Kidney (tissue), 14 donors: ENCODE results near the gene TIMM29. TPM values are rescaled to one million over a fixed set of nuclear protein-coding genes. Genes with fewer than 3 reads are reported as not detected.
A peak's percentile ranks its signal among the peaks of the same experiment; 100 is the strongest.
"Not testable (repeated sequence)": the region's sequence is repeated elsewhere in the genome, so short reads cannot be mapped to it uniquely, and the experiment has no call there.

ENCODE experiments used
- DNase-seq, 5 donors: peaks; one replicate each; pipeline ENCODE4 v3.0.0-alpha.2; 2013 to 2020
- FAIRE-seq: peaks from 2 replicates; lab custom pipeline; 2012; peaks lifted over from hg19 to GRCh38; lab: Jason Lieb, UNC
- H3K27ac ChIP-seq, 2 donors: one replicate each; pipeline ENCODE4 v1.7.0; 2013; ENCODE audit warnings: low read depth in 2 of 2, low read length in 2 of 2, inconsistent platforms in 1 of 2
- H3K27me3 ChIP-seq: one replicate; pipeline ENCODE4 v1.7.1; 2013; ENCODE audit warnings: low read length, inconsistent platforms; ENCODE audit not compliant: control insufficient read depth, insufficient read depth
- H3K36me3 ChIP-seq, 3 donors: one replicate each; pipeline versions ENCODE4 v1.7.0 to v1.7.1; 2013; ENCODE audit warnings: low read length in 3 of 3, control low read depth in 1 of 3, inconsistent platforms in 1 of 3; ENCODE audit not compliant: insufficient read depth in 3 of 3, control insufficient read depth in 2 of 3
- H3K4me1 ChIP-seq, 3 donors: one replicate each; pipeline versions ENCODE4 v1.7.0 to v1.7.1; 2013; ENCODE audit warnings: low read length in 3 of 3, inconsistent platforms in 1 of 3, low read depth in 1 of 3; ENCODE audit not compliant: control insufficient read depth in 2 of 3, insufficient read depth in 2 of 3
- H3K4me3 ChIP-seq, 3 donors: one replicate each; pipeline versions ENCODE4 v1.7.0 to v1.8.1; 2013; ENCODE audit warnings: low read length in 3 of 3, control low read depth in 1 of 3, inconsistent platforms in 1 of 3
- H3K9ac ChIP-seq, 3 donors: one replicate each; pipeline versions ENCODE4 v1.7.0 to v1.7.1; 2013; ENCODE audit warnings: low read length in 3 of 3, control low read depth in 1 of 3, inconsistent platforms in 1 of 3
- H3K9me3 ChIP-seq, 3 donors: one replicate each; pipeline versions ENCODE4 v1.7.0 to v1.7.1; 2013; ENCODE audit warnings: low read length in 3 of 3, control low read depth in 1 of 3, inconsistent platforms in 1 of 3; ENCODE audit not compliant: control insufficient read depth in 2 of 3, insufficient read depth in 1 of 3
- intact Hi-C: fragments of 100-400 bp; cut with DNase I; formaldehyde crosslinking; loops from one replicate; pipeline ENCODE4 v1.11.1; 2022
- polyA plus RNA-seq: library from polyadenylated mRNA; stranded (reverse); fragments of 350-450 nt; fragmentation: Illumina TruSeq; extraction: RNeasy Lipid Tissue Mini Kit (QIAGEN cat#74804); gene quantifications from one replicate; pipeline ENCODE4 v1.2.3, GENCODE V29; 2014; ENCODE audit warnings: low read depth, low replicate concordance; ENCODE audit not compliant: insufficient read depth
- total RNA-seq: library from RNA; stranded (reverse); fragmentation: NEBNext Ultra II Directional; extraction: Animal tissue kit (Norgen Biotek cat#: 25700); gene quantifications from one replicate; pipeline ENCODE4 v1.2.1, GENCODE V29; 2021
- TF ChIP-seq, protein P1 (sequence below): IDR thresholded peaks from 3 replicates; pipeline ENCODE4 v1.5.1; 2012; ENCODE audit warnings: mild to moderate bottlenecking, moderate library complexity, borderline replicate concordance; ENCODE audit not compliant: insufficient read depth; ENCODE audit errors: extremely low read depth
- donor health status: control.
- donor health status: control.
- donor health status: control.
- donor health status: control.
- donor health status: control.
- donor health status: DM: yes; HTN: yes; CAD: no.
- donor health status: Normal renal cell carcinoma (clear cell type).

Gene TIMM29
- total and polyA plus RNA-seq, 2 donors from 2014 or later = 16.8 to 21.7 TPM

DNA sequence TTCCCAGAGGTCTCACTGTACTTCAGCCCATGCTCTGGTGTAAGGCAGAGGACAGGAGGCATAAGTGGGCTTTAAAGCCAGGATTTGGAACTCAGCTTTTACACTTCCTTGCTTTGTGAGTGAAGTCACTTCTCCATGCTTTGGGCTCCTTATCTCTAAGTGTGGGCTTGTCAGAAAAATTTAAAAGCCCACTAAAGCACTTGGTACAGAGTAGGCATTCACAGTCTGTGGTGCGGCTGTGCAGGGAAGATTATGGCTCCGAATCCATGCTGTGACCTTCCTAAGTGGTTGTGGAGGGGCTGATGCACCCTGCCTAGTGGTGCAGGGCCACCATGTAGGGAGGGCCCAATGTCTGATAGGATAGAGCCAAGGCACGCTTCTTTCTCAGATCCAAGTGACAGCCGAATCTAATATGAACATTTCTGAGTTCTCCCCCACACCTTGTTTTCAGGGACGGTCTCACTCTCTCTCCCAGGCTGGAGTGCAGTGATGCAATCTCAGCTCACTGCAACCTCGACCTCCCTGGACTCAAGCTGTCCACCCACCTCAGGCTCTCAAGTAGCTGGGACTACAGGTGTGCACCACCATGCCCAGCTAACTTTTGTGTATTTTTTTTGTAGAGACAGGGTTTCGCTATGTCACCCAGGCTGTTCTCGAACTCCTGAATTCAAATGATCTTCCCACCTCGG lies 6.9 kb downstream of the TIMM29 start:
- Histone ChIP-seq H3K9me3 (no peaks in the 10 kb centered on the region), H3K4me3 (no peak overlapping the region), H3K9ac (no peak overlapping the region), H3K27ac (no peak overlapping the region), H3K27me3 (no peaks in the 10 kb centered on the region), H3K4me1 (no peaks in the 10 kb centered on the region), H3K36me3 (peaks cover 0 to 4% (median 0%) of the 10 kb centered on the region in 3 donors)
- DNase-seq (no peak), FAIRE-seq (no peak)
- intact Hi-C loops = no loop called here
- TF ChIP-seq, protein P1, sequence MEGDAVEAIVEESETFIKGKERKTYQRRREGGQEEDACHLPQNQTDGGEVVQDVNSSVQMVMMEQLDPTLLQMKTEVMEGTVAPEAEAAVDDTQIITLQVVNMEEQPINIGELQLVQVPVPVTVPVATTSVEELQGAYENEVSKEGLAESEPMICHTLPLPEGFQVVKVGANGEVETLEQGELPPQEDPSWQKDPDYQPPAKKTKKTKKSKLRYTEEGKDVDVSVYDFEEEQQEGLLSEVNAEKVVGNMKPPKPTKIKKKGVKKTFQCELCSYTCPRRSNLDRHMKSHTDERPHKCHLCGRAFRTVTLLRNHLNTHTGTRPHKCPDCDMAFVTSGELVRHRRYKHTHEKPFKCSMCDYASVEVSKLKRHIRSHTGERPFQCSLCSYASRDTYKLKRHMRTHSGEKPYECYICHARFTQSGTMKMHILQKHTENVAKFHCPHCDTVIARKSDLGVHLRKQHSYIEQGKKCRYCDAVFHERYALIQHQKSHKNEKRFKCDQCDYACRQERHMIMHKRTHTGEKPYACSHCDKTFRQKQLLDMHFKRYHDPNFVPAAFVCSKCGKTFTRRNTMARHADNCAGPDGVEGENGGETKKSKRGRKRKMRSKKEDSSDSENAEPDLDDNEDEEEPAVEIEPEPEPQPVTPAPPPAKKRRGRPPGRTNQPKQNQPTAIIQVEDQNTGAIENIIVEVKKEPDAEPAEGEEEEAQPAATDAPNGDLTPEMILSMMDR = no peak

DNA sequence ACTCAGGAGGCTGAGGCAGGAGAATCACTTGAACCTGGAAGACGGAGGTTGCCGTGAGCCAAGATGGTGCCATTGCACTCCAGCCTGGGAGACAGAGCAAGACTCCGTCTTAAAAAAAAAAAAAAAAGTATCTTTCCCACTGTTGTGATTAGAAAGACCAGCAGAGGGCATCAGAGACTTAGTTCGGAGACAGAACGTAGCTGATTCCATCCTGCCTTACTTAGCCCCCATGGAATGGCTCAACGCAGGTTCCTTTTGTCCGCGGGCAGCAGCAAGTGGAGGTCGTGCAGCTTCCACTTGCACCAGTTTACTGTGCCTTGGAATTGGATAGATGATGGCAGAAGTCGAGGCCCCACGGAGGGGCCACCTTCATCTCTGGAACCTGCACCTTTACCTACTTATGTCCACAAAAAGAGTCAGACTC lies 8.1 kb downstream of the TIMM29 start:
- Histone ChIP-seq H3K36me3 (no peaks in the 10 kb centered on the region), H3K4me1 (no peaks in the 10 kb centered on the region), H3K27ac (no peak overlapping the region), H3K27me3 (no peaks in the 10 kb centered on the region), H3K4me3 (no peak overlapping the region), H3K9me3 (no peaks in the 10 kb centered on the region), H3K9ac (peak overlapping the region in 1 of 3 donors; percentile 21)
- FAIRE-seq = no peak
- peak in 4 of 5 donors; percentile 68 to 95 (median 84) for DNase-seq
- intact Hi-C loops = no loop called here
- TF ChIP-seq, protein P1 = peak; percentile 67

DNA sequence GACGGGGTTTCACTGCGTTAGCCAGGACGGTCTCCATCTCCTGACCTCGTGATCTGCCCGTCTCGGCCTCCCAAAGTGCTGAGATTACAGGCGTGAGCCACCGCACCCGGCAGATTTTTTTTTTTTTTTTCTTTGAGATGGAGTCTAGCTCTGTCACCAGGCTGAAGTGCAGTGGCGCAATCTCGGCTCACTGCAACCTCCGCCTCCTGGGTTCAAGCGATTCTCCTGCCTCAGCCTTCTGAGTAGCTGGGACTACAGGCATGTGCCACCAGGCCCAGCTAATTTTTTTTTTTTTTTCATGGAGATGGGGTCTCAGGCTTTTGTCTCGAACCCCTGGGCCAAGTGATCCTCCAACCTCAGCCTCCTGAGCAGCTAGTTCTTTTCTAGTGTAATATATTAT lies 13.0 kb downstream of the TIMM29 start:
- H3K9ac ChIP-seq, H3K4me3 ChIP-seq, H3K27me3 ChIP-seq, H3K9me3 ChIP-seq, H3K36me3 ChIP-seq, FAIRE-seq, H3K4me1 ChIP-seq, intact Hi-C loops, DNase-seq: not testable (repeated sequence)
- H3K27ac ChIP-seq = peak overlapping the region in 1 of 2 donors; percentile 36

DNA sequence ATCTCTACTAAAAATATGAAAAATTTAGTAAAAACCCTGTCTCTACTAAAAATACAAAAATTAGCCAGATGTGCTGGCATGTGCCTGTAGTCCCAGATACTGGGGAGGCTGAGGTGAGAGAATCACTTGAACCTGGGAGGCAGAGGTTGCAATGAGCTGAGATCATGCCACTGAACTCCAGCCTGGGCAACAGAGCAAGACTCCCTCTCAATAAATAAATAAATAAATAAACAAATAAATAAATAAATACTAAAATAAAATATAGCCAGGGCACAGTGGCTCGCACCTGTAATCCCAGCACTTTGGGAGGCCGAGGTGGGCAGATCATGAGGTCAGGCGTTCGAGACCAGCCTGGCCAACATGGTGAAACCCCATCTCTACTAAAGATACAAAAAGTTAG lies 14.8 kb downstream of the TIMM29 start:
- H3K9me3 ChIP-seq, DNase-seq, intact Hi-C loops, H3K36me3 ChIP-seq, FAIRE-seq, H3K4me1 ChIP-seq, H3K27ac ChIP-seq, H3K27me3 ChIP-seq, H3K9ac ChIP-seq, H3K4me3 ChIP-seq: not testable (repeated sequence)
